Measurements from ENCODE around the gene MRAP2. TPM values are rescaled to one million over a fixed set of nuclear protein-coding genes. Genes with fewer than 3 reads are reported as not detected.

MRAP2 gene
- total RNA-seq, 2 experiments from 2014 or later: not detected

- DNase-seq (no peak), ATAC-seq (ENCODE audit: poor library complexity) (no peak)
- Mint-ChIP-seq H3K4me1 (ENCODE audit: low read depth) (no peaks in the 10 kb centered on the region), H3K9me3 (no peaks in the 10 kb centered on the region), H3K4me3 (no peak overlapping the region), H3K27me3 (no peaks in the 10 kb centered on the region), H3K27ac (no peak overlapping the region), H3K36me3 (ENCODE audit: low read depth) (peaks cover 72% of the 10 kb centered on the region)
- Histone ChIP-seq H3K4me3 (ENCODE audit: low read length) (no peak overlapping the region), H3K4me1 (ENCODE audit: insufficient read depth, low read length) (no peaks in the 10 kb centered on the region), H3K36me3 (ENCODE audit: insufficient read depth, low read length) (peaks cover 18% of the 10 kb centered on the region), H3K9me3 (ENCODE audit: control insufficient read depth in 1 of 2, insufficient read depth in 1 of 2, low read length in 2 of 2) (peaks cover 0 to 13% of the 10 kb centered on the region in 2 experiments), H3K27me3 (ENCODE audit: control insufficient read depth in 1 of 2, insufficient read depth in 2 of 2, low read length in 2 of 2) (no peaks in the 10 kb centered on the region), H3K27ac (ENCODE audit: low read depth in 1 of 2, low read length in 2 of 2) (no peak overlapping the region)
- ChIA-PET POLR2A (no interaction called here), CTCF (no interaction called here)
- TF ChIP-seq CTCF (IDR thresholded peaks at IDR 0.05): no peak
- intact Hi-C loops (cut with DNase I, micrococcal nuclease): no loop called here
Observed at GRCh38 chr6:84135291-84135690, 101.7 kb downstream of the MRAP2 start.

- H3K4me3 ChIP-seq (ENCODE audit: low read length): no peak overlapping the region
- peaks cover 77% of the 10 kb centered on the region for H3K36me3 Mint-ChIP-seq (ENCODE audit: low read depth)
- no peak overlapping the region for H3K27ac ChIP-seq (ENCODE audit: low read depth in 1 of 2, low read length in 2 of 2)
- no peaks in the 10 kb centered on the region for H3K9me3 Mint-ChIP-seq
- H3K27me3 Mint-ChIP-seq: no peaks in the 10 kb centered on the region
- no peak for TF ChIP-seq CTCF (IDR thresholded peaks at IDR 0.05)
- intact Hi-C loops (cut with DNase I, micrococcal nuclease): no loop called here
- H3K27me3 ChIP-seq (ENCODE audit: control insufficient read depth in 1 of 2, insufficient read depth in 2 of 2, low read length in 2 of 2): no peaks in the 10 kb centered on the region
- H3K4me1 Mint-ChIP-seq (ENCODE audit: low read depth): no peaks in the 10 kb centered on the region
- ATAC-seq (ENCODE audit: poor library complexity) (no peak), DNase-seq (no peak)
- no peaks in the 10 kb centered on the region for H3K4me1 ChIP-seq (ENCODE audit: insufficient read depth, low read length)
- H3K9me3 ChIP-seq (ENCODE audit: control insufficient read depth in 1 of 2, insufficient read depth in 1 of 2, low read length in 2 of 2): peaks cover 0 to 13% of the 10 kb centered on the region in 2 experiments
- H3K36me3 ChIP-seq (ENCODE audit: insufficient read depth, low read length): peaks cover 19% of the 10 kb centered on the region
- CTCF ChIA-PET: no interaction called here
- POLR2A ChIA-PET: no interaction called here
- no peak overlapping the region for H3K27ac Mint-ChIP-seq
- H3K4me3 Mint-ChIP-seq: no peak overlapping the region
Observed at GRCh38 chr6:84136364-84137050, 102.9 kb downstream of the MRAP2 start.

- intact Hi-C loops (cut with DNase I, micrococcal nuclease): no loop called here
- TF ChIP-seq CTCF (IDR thresholded peaks at IDR 0.05): no peak
- POLR2A ChIA-PET: no interaction called here
- H3K9me3 Mint-ChIP-seq: no peaks in the 10 kb centered on the region
- H3K4me1 Mint-ChIP-seq (ENCODE audit: low read depth): no peaks in the 10 kb centered on the region
- CTCF ChIA-PET: no interaction called here
- Histone ChIP-seq H3K27ac (ENCODE audit: low read depth in 1 of 2, low read length in 2 of 2) (no peak overlapping the region), H3K4me3 (ENCODE audit: low read length) (no peak overlapping the region), H3K36me3 (ENCODE audit: insufficient read depth, low read length) (peaks cover 19% of the 10 kb centered on the region), H3K27me3 (ENCODE audit: control insufficient read depth in 1 of 2, insufficient read depth in 2 of 2, low read length in 2 of 2) (no peaks in the 10 kb centered on the region), H3K4me1 (ENCODE audit: insufficient read depth, low read length) (no peaks in the 10 kb centered on the region), H3K9me3 (ENCODE audit: control insufficient read depth in 1 of 2, insufficient read depth in 1 of 2, low read length in 2 of 2) (peaks cover 0 to 13% of the 10 kb centered on the region in 2 experiments)
- no peak for DNase-seq
- H3K27ac Mint-ChIP-seq: no peak overlapping the region
- no peak overlapping the region for H3K4me3 Mint-ChIP-seq
- no peak for ATAC-seq (ENCODE audit: poor library complexity)
- peaks cover 82% of the 10 kb centered on the region for H3K36me3 Mint-ChIP-seq (ENCODE audit: low read depth)
- no peaks in the 10 kb centered on the region for H3K27me3 Mint-ChIP-seq
Observed at GRCh38 chr6:84137051-84137375, 103.4 kb downstream of the MRAP2 start.
